ENCODE results near the gene SRGAP1. TPM values are rescaled to one million over a fixed set of nuclear protein-coding genes. Genes with fewer than 3 reads are reported as not detected.

SRGAP1 gene
- total RNA-seq, 3 donors from 2014 or later (not counting 1 experiment from before 2014, with no cell fraction given): 0.10 to 0.49 (median 0.16) TPM

- no peak overlapping the region for H3K4me3 ChIP-seq (ENCODE audit: low read length)
- no peak for DNase-seq
Observed at GRCh38 chr12:63843254-63843720, 1.2 kb upstream of the SRGAP1 start.

GRCh38 chr12:63843721-63844390 is 644 bp upstream of the SRGAP1 start:
- peak overlapping the region; percentile 46 for H3K4me3 ChIP-seq (ENCODE audit: low read length)
- WGBS (ENCODE audit: insufficient coverage): under 1% methylated on average over 80 of the region's 80 CpGs
- no peak overlapping the region for H3K27ac Mint-ChIP-seq
- peaks cover 6% of the 10 kb centered on the region in 2 donors for H3K4me1 Mint-ChIP-seq
- DNase-seq (peak; percentile 58 to 88), ATAC-seq (peak; percentile 90 to 95 (median 94))
- H3K9me3 Mint-ChIP-seq: no peaks in the 10 kb centered on the region
- no peak overlapping the region for H3K27ac ChIP-seq (ENCODE audit: low read length)
- no peaks in the 10 kb centered on the region for H3K27me3 ChIP-seq (ENCODE audit: control insufficient read depth, insufficient read depth, low read length)
- H3K4me1 ChIP-seq (ENCODE audit: control insufficient read depth, insufficient read depth, low read length): peaks cover 11% of the 10 kb centered on the region
- intact Hi-C loops (cut with micrococcal nuclease): no loop called here
- H3K36me3 ChIP-seq (ENCODE audit: control insufficient read depth, insufficient read depth, low read length): no peaks in the 10 kb centered on the region
- no peaks in the 10 kb centered on the region for H3K9me3 ChIP-seq (ENCODE audit: control insufficient read depth, insufficient read depth, low read length)
- peak overlapping the region; percentile 42 for H3K4me3 Mint-ChIP-seq
- peaks cover 10 to 24% of the 10 kb centered on the region in 2 donors for H3K27me3 Mint-ChIP-seq (ENCODE audit: low read depth in 2 of 2)
- H3K36me3 Mint-ChIP-seq: no peaks in the 10 kb centered on the region
- peak; percentile 55 for TF ChIP-seq CTCF (IDR thresholded peaks at IDR 0.05)

More at GRCh38 chr12:63843254-63843720, 1.2 kb upstream of the SRGAP1 start:
- intact Hi-C loops (cut with micrococcal nuclease): no loop called here
- Mint-ChIP-seq H3K9me3 (no peaks in the 10 kb centered on the region), H3K27me3 (ENCODE audit: low read depth in 2 of 2) (peaks cover 10 to 24% of the 10 kb centered on the region in 2 donors), H3K4me3 (peak overlapping the region; percentile 73), H3K4me1 (peaks cover 6% of the 10 kb centered on the region in 2 donors), H3K36me3 (no peaks in the 10 kb centered on the region), H3K27ac (no peak overlapping the region)
- Histone ChIP-seq H3K27me3 (ENCODE audit: control insufficient read depth, insufficient read depth, low read length) (no peaks in the 10 kb centered on the region), H3K36me3 (ENCODE audit: control insufficient read depth, insufficient read depth, low read length) (no peaks in the 10 kb centered on the region), H3K9me3 (ENCODE audit: control insufficient read depth, insufficient read depth, low read length) (no peaks in the 10 kb centered on the region), H3K4me1 (ENCODE audit: control insufficient read depth, insufficient read depth, low read length) (peaks cover 11% of the 10 kb centered on the region), H3K27ac (ENCODE audit: low read length) (no peak overlapping the region)
- peak; percentile 36 to 52 (median 39) for ATAC-seq
- no peak for TF ChIP-seq CTCF (IDR thresholded peaks at IDR 0.05)
- WGBS (ENCODE audit: insufficient coverage): 9% methylated on average over 23 of the region's 28 CpGs

GRCh38 chr12:63845726-63846125 is 1.2 kb downstream of the SRGAP1 start:
- intact Hi-C loops (cut with micrococcal nuclease): no loop called here
- no peak for TF ChIP-seq CTCF (IDR thresholded peaks at IDR 0.05)
- H3K4me1 ChIP-seq (ENCODE audit: control insufficient read depth, insufficient read depth, low read length): peaks cover 11% of the 10 kb centered on the region
- Mint-ChIP-seq H3K27me3 (ENCODE audit: low read depth in 2 of 2) (peaks cover 8 to 24% of the 10 kb centered on the region in 2 donors), H3K4me3 (peak overlapping the region; percentile 83), H3K36me3 (no peaks in the 10 kb centered on the region), H3K9me3 (no peaks in the 10 kb centered on the region), H3K4me1 (peaks cover 6% of the 10 kb centered on the region in 2 donors), H3K27ac (no peak overlapping the region)
- H3K27me3 ChIP-seq (ENCODE audit: control insufficient read depth, insufficient read depth, low read length): no peaks in the 10 kb centered on the region
- WGBS (ENCODE audit: insufficient coverage): 84% methylated on average over 2 of the region's 2 CpGs
- ATAC-seq (no peak), DNase-seq (no peak)
- H3K9me3 ChIP-seq (ENCODE audit: control insufficient read depth, insufficient read depth, low read length): no peaks in the 10 kb centered on the region
- no peaks in the 10 kb centered on the region for H3K36me3 ChIP-seq (ENCODE audit: control insufficient read depth, insufficient read depth, low read length)
- no peak overlapping the region for H3K4me3 ChIP-seq (ENCODE audit: low read length)
- H3K27ac ChIP-seq (ENCODE audit: low read length): no peak overlapping the region

Measured in natural killer cell (primary cell).